HepG2 (cell line): ENCODE measurements around the gene F12. TPM values are rescaled to one million over a fixed set of nuclear protein-coding genes. Genes with fewer than 3 reads are reported as not detected.

ENCODE experiments used
- ATAC-seq: fragments of 200-7000 bp; cut with Tn5 transposase; 3 replicates; pipeline ENCODE4 v1.9.1; 2020; ENCODE audit warnings: mild to moderate bottlenecking, moderate library complexity
- BruUV-seq: library from RNA; stranded (reverse); fragments of 400-500 nt; replicated peaks from 2 replicates; lab custom pipeline; 2021; lab: Mats Ljungman, UMichigan
- CTCF ChIA-PET: fragments of 300-600 bp; formaldehyde crosslinking; extraction: SDS; loops from one replicate; lab custom pipeline; 2021; ENCODE audit warnings: low total read pairs, inconsistent platforms, low intra/inter-chr PET ratio; lab: Yijun Ruan, JAX
- POLR2A ChIA-PET: fragments of 350-600 bp; sonication (Branson Sonifier 250); formaldehyde crosslinking; loops from one replicate; lab custom pipeline; 2020; ENCODE audit warnings: antibody characterized with exemption, inconsistent platforms; lab: Yijun Ruan, JAX
- DNase-seq: peaks from one replicate; pipeline ENCODE4 v3.0.0-alpha.2; 2015; ENCODE audit warnings: low spot score
- FAIRE-seq: peaks from 3 replicates; lab custom pipeline; 2011; peaks lifted over from hg19 to GRCh38; lab: Jason Lieb, UNC
- H2AFZ ChIP-seq: one replicate; pipeline ENCODE4 v1.6.1; 2011; ENCODE audit warnings: low read length, inconsistent platforms
- H3K27ac ChIP-seq: fragments of 300-600 bp; 3 replicates; pipeline ENCODE4 v1.8.0; 2011; ENCODE audit warnings: mixed run types, mild to moderate bottlenecking, mixed read lengths, low read length, inconsistent platforms; ENCODE audit not compliant: insufficient read depth; ENCODE audit errors: extremely low read length
- H3K27me3 ChIP-seq, 2 experiments: fragments of 200-600 bp in 1 of 2; 2 replicates in 1 of 2; 3 replicates in 1 of 2; pipeline versions ENCODE4 v1.6.0 to v1.8.0; 2011; ENCODE audit warnings: low read length in 2 of 2, mild to moderate bottlenecking in 2 of 2, moderate library complexity in 2 of 2, inconsistent platforms in 1 of 2; ENCODE audit not compliant: insufficient read depth in 2 of 2, control insufficient read depth in 1 of 2
- H3K36me3 ChIP-seq, 2 experiments: fragments of 200-600 bp in 1 of 2; replicated peaks in 1 of 2; 2 replicates in 1 of 2; 3 replicates in 1 of 2; pipeline versions ENCODE4 v1.5.1 to v1.8.0; 2011; ENCODE audit warnings: low read length in 2 of 2, inconsistent platforms in 1 of 2; ENCODE audit not compliant: insufficient read depth in 2 of 2, control insufficient read depth in 1 of 2
- H3K4me1 ChIP-seq: 2 replicates; pipeline ENCODE4 v1.5.1; 2012; ENCODE audit warnings: low read length, inconsistent platforms; ENCODE audit not compliant: insufficient read depth
- H3K4me2 ChIP-seq: 2 replicates; pipeline ENCODE4 v1.6.0; 2011; ENCODE audit warnings: low read depth, low read length, inconsistent platforms
- H3K4me3 ChIP-seq, 3 experiments: fragments of 200-600 bp in 1 of 3; sonication (generic), shearing (Covaris generic) in 1 of 3; replicated peaks in 1 of 3; 2 replicates each; pipeline ENCODE4 v1.5.1; 2011 to 2016; ENCODE audit warnings: low read length in 3 of 3, inconsistent platforms in 2 of 3, low read depth in 2 of 3, mild to moderate bottlenecking in 2 of 3, control low read depth in 1 of 3, mixed read lengths in 1 of 3; ENCODE audit not compliant: insufficient read depth in 1 of 3
- H3K79me2 ChIP-seq: one replicate; pipeline ENCODE4 v1.6.1; 2011; ENCODE audit warnings: low read length, inconsistent platforms; ENCODE audit not compliant: insufficient read depth
- H3K9ac ChIP-seq: 2 replicates; pipeline ENCODE4 v1.6.0; 2011; ENCODE audit warnings: mild to moderate bottlenecking, low read depth, low read length, inconsistent platforms; ENCODE audit not compliant: insufficient read depth
- H3K9me3 ChIP-seq: 2 replicates; pipeline ENCODE4 v1.5.1; 2012; ENCODE audit warnings: mild to moderate bottlenecking, low read length
- H4K20me1 ChIP-seq: 2 replicates; pipeline ENCODE4 v1.6.0; 2011; ENCODE audit warnings: inconsistent platforms, mild to moderate bottlenecking, low read length, moderate library complexity; ENCODE audit not compliant: insufficient read depth
- HOXD1 ChIP-seq: sonication (generic); formaldehyde crosslinking; IDR thresholded peaks from 2 replicates; pipeline ENCODE4 v1.5.0; 2020; ENCODE audit warnings: missing genetic modification reagents
- MED8 ChIP-seq: sonication (generic); formaldehyde crosslinking; IDR thresholded peaks from 2 replicates; pipeline ENCODE4 v1.8.1; 2023; ENCODE audit warnings: mild to moderate bottlenecking, missing genetic modification reagents; ENCODE audit not compliant: insufficient replicate concordance
- NCOA1 ChIP-seq: sonication (generic); formaldehyde crosslinking; IDR thresholded peaks from 2 replicates; pipeline ENCODE4 v1.9.0; 2021; ENCODE audit warnings: missing genetic modification reagents
- NONO ChIP-seq, 2 experiments: fragments of 450-650 bp in 1 of 2; sonication (generic) in 1 of 2; formaldehyde crosslinking in 1 of 2; IDR thresholded peaks in 1 of 2; conservative IDR thresholded peaks in 1 of 2; 2 replicates each; pipeline versions ENCODE4 v1.6.1 to v1.8.0; 2017 to 2022; ENCODE audit warnings: mild to moderate bottlenecking in 1 of 2, missing genetic modification reagents in 1 of 2, moderate library complexity in 1 of 2
- SETDB1 ChIP-seq: sonication (generic); formaldehyde crosslinking; IDR thresholded peaks from 2 replicates; pipeline ENCODE4 v1.5.1; 2020; ENCODE audit warnings: missing genetic modification reagents, mild to moderate bottlenecking, borderline replicate concordance
- SP4 ChIP-seq: sonication (generic); formaldehyde crosslinking; IDR thresholded peaks from 2 replicates; pipeline ENCODE4 v1.8.1; 2023; ENCODE audit warnings: mild to moderate bottlenecking, missing genetic modification reagents
- ZBTB38 ChIP-seq: sonication (generic); formaldehyde crosslinking; IDR thresholded peaks from 2 replicates; pipeline ENCODE4 v1.5.1; 2020; ENCODE audit warnings: mild to moderate bottlenecking, missing genetic modification reagents
- ZBTB7A ChIP-seq: sonication (generic); formaldehyde crosslinking; IDR thresholded peaks from 2 replicates; pipeline ENCODE4 v1.8.0; 2022; ENCODE audit warnings: mild to moderate bottlenecking, missing genetic modification reagents
- ZMYM2 ChIP-seq: sonication (generic); formaldehyde crosslinking; IDR thresholded peaks from 2 replicates; pipeline ENCODE4 v1.8.0; 2022; ENCODE audit warnings: mild to moderate bottlenecking, missing genetic modification reagents
- ZNF17 ChIP-seq: sonication (generic); formaldehyde crosslinking; IDR thresholded peaks from 2 replicates; pipeline ENCODE4 v1.5.0; 2020; ENCODE audit warnings: mild to moderate bottlenecking, missing genetic modification reagents
- ZNF180 ChIP-seq: sonication (generic); formaldehyde crosslinking; IDR thresholded peaks from 2 replicates; pipeline ENCODE4 v1.4.0; 2020; ENCODE audit warnings: low read depth, missing genetic modification reagents, borderline replicate concordance
- ZNF230 ChIP-seq: sonication (generic); formaldehyde crosslinking; IDR thresholded peaks from 2 replicates; pipeline ENCODE4 v1.4.0; 2020; ENCODE audit warnings: mild to moderate bottlenecking, missing genetic modification reagents
- ZNF547 ChIP-seq: sonication (generic); formaldehyde crosslinking; IDR thresholded peaks from 2 replicates; pipeline ENCODE4 v1.5.1; 2020; ENCODE audit warnings: mild to moderate bottlenecking, missing genetic modification reagents
- ZNF572 ChIP-seq: sonication (generic); formaldehyde crosslinking; IDR thresholded peaks from 2 replicates; pipeline ENCODE4 v1.5.1; 2020; ENCODE audit warnings: mild to moderate bottlenecking, missing genetic modification reagents
- ZNF605 ChIP-seq: sonication (generic); formaldehyde crosslinking; IDR thresholded peaks from 2 replicates; pipeline ENCODE4 v1.8.0; 2022; ENCODE audit warnings: mild to moderate bottlenecking, missing genetic modification reagents
- ZNF660 ChIP-seq: sonication (generic); formaldehyde crosslinking; IDR thresholded peaks from 2 replicates; pipeline ENCODE4 v1.5.1; 2020; ENCODE audit warnings: mild to moderate bottlenecking, low read depth, missing genetic modification reagents, borderline replicate concordance
- WGBS: methylation state at CpG from one replicate; pipeline ENCODE4 v1.1.6; 2017; ENCODE audit warnings: low lambda C conversion rate; 5-methylcytosine and 5-hydroxymethylcytosine counted together
- in situ Hi-C: cut with HindIII; loops from 2 replicates; pipeline ENCODE4 v1.10.0; 2017; ENCODE audit warnings: low pct_unique_long_range_greater_than_20kb; ENCODE audit not compliant: extremely low pct_ligation_motif_present
- intact Hi-C: fragments of 100-400 bp; cut with micrococcal nuclease; formaldehyde crosslinking; loops from one replicate; pipeline ENCODE4 v1.10.0; 2022; ENCODE audit not compliant: unreplicated experiment
- polyA plus RNA-seq, 8 experiments: library from polyadenylated mRNA; depleted of rRNA in 3 of 8; stranded (reverse) in 7 of 8; unstranded in 1 of 8; fragments of >200 nt; fragmentation: Illumina TruSeq in 4 of 8; extraction: Trizol in 4 of 8; gene quantifications; 2 replicates each; pipeline versions ENCODE4 v1.2.1 to v1.2.3, GENCODE V29; 2011 to 2016; ENCODE audit warnings: low read depth in 4 of 8, missing spikeins in 1 of 8, mixed read lengths in 1 of 8; ENCODE audit not compliant: insufficient read depth in 1 of 8
- total RNA-seq, 5 experiments: library from RNA; depleted of rRNA; stranded (reverse); fragments of >200 nt; fragmentation: Illumina TruSeq; extraction: Trizol; gene quantifications; 2 replicates each; pipeline ENCODE4 v1.2.3, GENCODE V29; 2016; ENCODE audit warnings: low read depth in 1 of 5
- TF ChIP-seq, protein P1 (sequence below): sonication (generic); formaldehyde crosslinking; IDR thresholded peaks from 2 replicates; pipeline ENCODE4 v1.8.0; 2022; ENCODE audit warnings: mild to moderate bottlenecking, missing genetic modification reagents, moderate library complexity
- TF ChIP-seq, protein P2 (sequence below): sonication (generic); formaldehyde crosslinking; IDR thresholded peaks from 2 replicates; pipeline ENCODE4 v1.9.0; 2022; ENCODE audit warnings: missing genetic modification reagents, mild to moderate bottlenecking, borderline replicate concordance
- TF ChIP-seq, protein P3 (sequence below): sonication (generic); formaldehyde crosslinking; IDR thresholded peaks from 2 replicates; pipeline ENCODE4 v1.4.0; 2020; ENCODE audit warnings: missing genetic modification reagents

Gene F12
- total and polyA plus RNA-seq, 2 of the 13 experiments (the other 11 are each of a cell fraction or from before 2014, with no cell fraction given) = 2.5 to 3.0 TPM

DNA sequence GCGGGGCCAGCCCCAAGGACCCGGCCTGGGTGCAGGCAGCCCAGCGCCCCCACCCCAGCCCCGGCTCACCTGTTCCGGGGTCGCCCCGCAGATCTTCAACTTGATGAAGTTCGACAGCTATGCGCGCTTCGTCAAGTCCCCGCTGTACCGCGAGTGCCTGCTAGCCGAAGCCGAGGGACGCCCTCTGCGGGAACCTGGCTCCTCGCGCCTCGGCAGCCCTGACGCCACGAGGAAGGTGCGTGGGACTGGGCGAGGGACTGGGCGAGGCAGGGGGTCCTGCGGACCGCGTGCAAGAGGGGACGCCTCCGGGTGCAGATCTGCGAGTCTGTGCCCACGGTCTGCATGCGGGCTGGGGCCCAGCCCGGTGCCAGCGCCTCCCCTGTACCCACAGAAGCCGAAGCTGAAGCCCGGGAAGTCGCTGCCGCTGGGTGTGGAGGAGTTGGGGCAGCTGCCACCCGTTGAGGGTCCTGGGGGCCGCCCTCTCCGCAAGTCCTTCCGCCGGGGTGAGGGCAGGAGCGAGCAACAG lies 42.0 kb downstream of the F12 start:
- Histone ChIP-seq H2AFZ (no peak overlapping the region), H3K36me3 (0 out of 5 replicates have a peak, but pooled peaks cover 0 to 4% of the 10 kb centered on the region in 2 experiments), H4K20me1 (no peaks in the 10 kb centered on the region), H3K9ac (no peak overlapping the region), H3K4me2 (no peak overlapping the region), H3K27ac (no peak overlapping the region), H3K4me1 (peaks cover 85% of the 10 kb centered on the region), H3K4me3 (peak overlapping the region in 1 of 3 experiments; percentile 75; a peak in 1 of 6 replicates), H3K27me3 (peaks cover 0 to 2% of the 10 kb centered on the region in 2 experiments; a peak in 1 of 5 replicates), H3K9me3 (no peaks in the 10 kb centered on the region), H3K79me2 (peaks cover 8% of the 10 kb centered on the region)
- ATAC-seq (no peak), FAIRE-seq (no peak), DNase-seq (no peak)
- BruUV-seq = no TSS peak
- POLR2A ChIA-PET = interaction anchor here (0.7 to 7.9 kb wide), 16 partner anchors 8 to 280 kb away, joined by 3 to 239 read pairs (median 6); partner anchors contain the start of genes FGFR4, GRK6, LMAN2 and RGS14
- intact Hi-C loops (loop anchor here (5.0 kb wide), 1 partner anchor 50 kb away; no protein-coding TSS in a partner anchor), in situ Hi-C loops (loop anchor here (25.0 kb wide), 1 partner anchor 830 kb away; the partner anchor contains the start of genes CDHR2 and RNF44)
- 96% methylated on average over 31 of the region's 46 CpGs for WGBS
- CTCF ChIA-PET = no interaction called here
- TF ChIP-seq ZNF660 (CRISPR knock-in tag) = no peak
- 0 out of 2 replicates have a peak, but pooled peaks have one; percentile 32 for TF ChIP-seq NCOA1 (CRISPR knock-in tag)
- 0 out of 2 replicates have a peak, but pooled peaks have one; percentile 25 for TF ChIP-seq ZNF547
- TF ChIP-seq HOXD1 (CRISPR knock-in tag) = no peak
- no peak for TF ChIP-seq ZNF572 (CRISPR knock-in tag)
- 0 out of 2 replicates have a peak, but pooled peaks have one; percentile 10 for TF ChIP-seq ZMYM2 (CRISPR knock-in tag)
- TF ChIP-seq, protein P1, sequence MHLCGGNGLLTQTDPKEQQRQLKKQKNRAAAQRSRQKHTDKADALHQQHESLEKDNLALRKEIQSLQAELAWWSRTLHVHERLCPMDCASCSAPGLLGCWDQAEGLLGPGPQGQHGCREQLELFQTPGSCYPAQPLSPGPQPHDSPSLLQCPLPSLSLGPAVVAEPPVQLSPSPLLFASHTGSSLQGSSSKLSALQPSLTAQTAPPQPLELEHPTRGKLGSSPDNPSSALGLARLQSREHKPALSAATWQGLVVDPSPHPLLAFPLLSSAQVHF (CRISPR knock-in tag) = 0 out of 2 replicates have a peak, but pooled peaks have one; percentile 30
- TF ChIP-seq, protein P2, sequence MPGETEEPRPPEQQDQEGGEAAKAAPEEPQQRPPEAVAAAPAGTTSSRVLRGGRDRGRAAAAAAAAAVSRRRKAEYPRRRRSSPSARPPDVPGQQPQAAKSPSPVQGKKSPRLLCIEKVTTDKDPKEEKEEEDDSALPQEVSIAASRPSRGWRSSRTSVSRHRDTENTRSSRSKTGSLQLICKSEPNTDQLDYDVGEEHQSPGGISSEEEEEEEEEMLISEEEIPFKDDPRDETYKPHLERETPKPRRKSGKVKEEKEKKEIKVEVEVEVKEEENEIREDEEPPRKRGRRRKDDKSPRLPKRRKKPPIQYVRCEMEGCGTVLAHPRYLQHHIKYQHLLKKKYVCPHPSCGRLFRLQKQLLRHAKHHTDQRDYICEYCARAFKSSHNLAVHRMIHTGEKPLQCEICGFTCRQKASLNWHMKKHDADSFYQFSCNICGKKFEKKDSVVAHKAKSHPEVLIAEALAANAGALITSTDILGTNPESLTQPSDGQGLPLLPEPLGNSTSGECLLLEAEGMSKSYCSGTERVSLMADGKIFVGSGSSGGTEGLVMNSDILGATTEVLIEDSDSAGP (CRISPR knock-in tag) = 0 out of 2 replicates have a peak, but pooled peaks have one; percentile 30
- TF ChIP-seq MED8 (CRISPR knock-in tag) = peak; percentile 45
- peak; percentile 10; the same call in 1 of the 2 replicates for TF ChIP-seq ZNF605 (CRISPR knock-in tag)
- TF ChIP-seq ZNF180 (CRISPR knock-in tag) = no peak
- TF ChIP-seq, protein P3, sequence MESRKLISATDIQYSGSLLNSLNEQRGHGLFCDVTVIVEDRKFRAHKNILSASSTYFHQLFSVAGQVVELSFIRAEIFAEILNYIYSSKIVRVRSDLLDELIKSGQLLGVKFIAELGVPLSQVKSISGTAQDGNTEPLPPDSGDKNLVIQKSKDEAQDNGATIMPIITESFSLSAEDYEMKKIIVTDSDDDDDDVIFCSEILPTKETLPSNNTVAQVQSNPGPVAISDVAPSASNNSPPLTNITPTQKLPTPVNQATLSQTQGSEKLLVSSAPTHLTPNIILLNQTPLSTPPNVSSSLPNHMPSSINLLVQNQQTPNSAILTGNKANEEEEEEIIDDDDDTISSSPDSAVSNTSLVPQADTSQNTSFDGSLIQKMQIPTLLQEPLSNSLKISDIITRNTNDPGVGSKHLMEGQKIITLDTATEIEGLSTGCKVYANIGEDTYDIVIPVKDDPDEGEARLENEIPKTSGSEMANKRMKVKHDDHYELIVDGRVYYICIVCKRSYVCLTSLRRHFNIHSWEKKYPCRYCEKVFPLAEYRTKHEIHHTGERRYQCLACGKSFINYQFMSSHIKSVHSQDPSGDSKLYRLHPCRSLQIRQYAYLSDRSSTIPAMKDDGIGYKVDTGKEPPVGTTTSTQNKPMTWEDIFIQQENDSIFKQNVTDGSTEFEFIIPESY = peak; percentile 89
- peak; percentile 61; the same call in 1 of the 2 replicates for TF ChIP-seq ZBTB38
- no peak for TF ChIP-seq NONO (IDR thresholded peaks at IDR 0.05)
- TF ChIP-seq NONO (CRISPR knock-in tag; conservative IDR thresholded peaks at IDR 0.05) = 0 out of 2 replicates have a peak, but pooled peaks have one; percentile 15
- TF ChIP-seq ZBTB7A (CRISPR knock-in tag) = 0 out of 2 replicates have a peak, but pooled peaks have one; percentile 13
- no peak for TF ChIP-seq SETDB1 (CRISPR knock-in tag)
- TF ChIP-seq SP4 (CRISPR knock-in tag) = peak; percentile 57; the same call in 1 of the 2 replicates
- TF ChIP-seq ZNF230 (CRISPR knock-in tag) = no peak
- TF ChIP-seq ZNF17 = 0 out of 2 replicates have a peak, but pooled peaks have one; percentile 29
